HUES6 (cell line): ENCODE data around the gene THEM5.
"Not testable (repeated sequence)": the region's sequence is repeated elsewhere in the genome, so short reads cannot be mapped to it uniquely, and the experiment has no call there.

Experiments
- H3K27ac ChIP-seq: 2 replicates; pipeline ENCODE4 v1.7.0; 2013; ENCODE audit warnings: low read depth, mild to moderate bottlenecking, low read length, inconsistent platforms
- H3K27me3 ChIP-seq: 2 replicates; pipeline ENCODE4 v1.6.1; 2013; ENCODE audit warnings: low read length; ENCODE audit not compliant: control insufficient read depth, insufficient read depth
- H3K36me3 ChIP-seq: 2 replicates; pipeline ENCODE4 v1.6.1; 2013; ENCODE audit warnings: low read length; ENCODE audit not compliant: control insufficient read depth, insufficient read depth
- H3K4me1 ChIP-seq: 2 replicates; pipeline ENCODE4 v1.6.1; 2013; ENCODE audit warnings: low read length; ENCODE audit not compliant: control insufficient read depth, insufficient read depth
- H3K4me3 ChIP-seq: 2 replicates; pipeline ENCODE4 v1.5.1; 2013; ENCODE audit warnings: low read depth, low read length
- H3K9ac ChIP-seq: one replicate; pipeline ENCODE4 v1.6.1; 2013; ENCODE audit warnings: mild to moderate bottlenecking, low read length
- H3K9me3 ChIP-seq: 2 replicates; pipeline ENCODE4 v1.6.1; 2013; ENCODE audit warnings: low read depth, low read length; ENCODE audit not compliant: control insufficient read depth, insufficient read depth

Gene THEM5, protein sequence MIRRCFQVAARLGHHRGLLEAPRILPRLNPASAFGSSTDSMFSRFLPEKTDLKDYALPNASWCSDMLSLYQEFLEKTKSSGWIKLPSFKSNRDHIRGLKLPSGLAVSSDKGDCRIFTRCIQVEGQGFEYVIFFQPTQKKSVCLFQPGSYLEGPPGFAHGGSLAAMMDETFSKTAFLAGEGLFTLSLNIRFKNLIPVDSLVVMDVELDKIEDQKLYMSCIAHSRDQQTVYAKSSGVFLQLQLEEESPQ

DNA sequence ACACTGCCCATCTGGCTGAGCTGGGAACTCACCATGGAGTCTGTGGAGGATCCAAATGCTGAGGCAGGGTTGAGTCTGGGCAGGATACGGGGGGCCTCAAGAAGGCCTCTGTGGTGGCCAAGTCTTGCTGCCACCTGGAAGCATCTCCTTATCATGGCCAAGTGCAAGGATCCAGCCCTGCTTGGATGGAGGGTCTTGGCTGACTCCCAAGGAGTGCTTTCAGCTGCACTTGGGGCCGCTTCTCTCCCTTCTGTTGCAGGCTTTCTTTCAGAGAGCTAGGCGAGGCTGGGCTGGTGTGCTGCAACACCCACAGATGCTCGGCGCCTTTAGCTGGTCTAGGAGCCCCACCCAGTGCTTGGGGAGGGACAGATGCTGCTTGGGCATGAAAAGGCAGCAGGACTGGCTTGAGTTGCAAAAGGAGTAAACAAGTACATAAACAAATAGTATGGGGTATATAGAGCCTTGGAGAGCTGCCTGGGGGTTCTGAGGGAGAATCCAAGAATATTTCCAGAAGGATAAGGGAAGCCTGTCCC lies at the start of gene THEM5:
TSS of gene THEM5 (minus strand) at position 302 of the 533 bp plus-strand sequence. CDS start at position 155, 147 bp downstream.
- Histone ChIP-seq H3K36me3 (no peaks in the 10 kb centered on the region), H3K27ac (no peak within 1 kb of the TSS), H3K9me3 (no peaks in the 10 kb centered on the region), H3K27me3 (peaks cover 32% of the 10 kb centered on the region), H3K4me3 (no peak within 1 kb of the TSS), H3K9ac (no peak within 1 kb of the TSS), H3K4me1 (peaks cover under 1% of the 10 kb centered on the region; the same call in 1 of the 2 replicates)

- Histone ChIP-seq H3K4me1 (no peaks in the 10 kb centered on the region), H3K27ac (no peak overlapping the region), H3K9ac (no peak overlapping the region), H3K4me3 (no peak overlapping the region), H3K36me3 (peaks cover 6% of the 10 kb centered on the region), H3K27me3 (no peaks in the 10 kb centered on the region), H3K9me3 (peaks cover 49% of the 10 kb centered on the region)
These were observed 49.3 kb upstream of the THEM5 start for GRCh38 chr1:151902858-151903257.

DNA sequence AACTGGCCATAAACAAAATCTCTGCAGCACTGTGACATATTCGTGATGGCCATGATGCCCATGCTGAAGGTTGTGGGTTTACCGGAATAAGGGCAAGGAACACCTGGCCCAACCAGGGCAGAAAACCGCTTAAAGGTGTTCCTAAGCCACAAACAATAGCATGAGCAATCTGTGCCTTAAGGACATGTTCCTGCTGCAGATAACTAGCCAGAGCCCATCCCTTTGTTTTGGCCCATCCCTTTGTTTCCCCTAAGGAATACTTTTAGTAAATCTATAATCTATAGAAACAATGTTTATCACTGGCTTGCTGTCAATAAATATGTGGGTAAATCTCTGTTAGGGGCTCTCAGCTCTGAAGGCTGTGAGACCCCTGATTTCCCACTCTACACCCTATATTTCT lies 47.3 kb upstream of the THEM5 start:
- not testable (repeated sequence) for H3K4me3 ChIP-seq, H3K4me1 ChIP-seq, H3K27me3 ChIP-seq, H3K9ac ChIP-seq, H3K27ac ChIP-seq, H3K36me3 ChIP-seq
- H3K9me3 ChIP-seq: peaks cover 31% of the 10 kb centered on the region

DNA sequence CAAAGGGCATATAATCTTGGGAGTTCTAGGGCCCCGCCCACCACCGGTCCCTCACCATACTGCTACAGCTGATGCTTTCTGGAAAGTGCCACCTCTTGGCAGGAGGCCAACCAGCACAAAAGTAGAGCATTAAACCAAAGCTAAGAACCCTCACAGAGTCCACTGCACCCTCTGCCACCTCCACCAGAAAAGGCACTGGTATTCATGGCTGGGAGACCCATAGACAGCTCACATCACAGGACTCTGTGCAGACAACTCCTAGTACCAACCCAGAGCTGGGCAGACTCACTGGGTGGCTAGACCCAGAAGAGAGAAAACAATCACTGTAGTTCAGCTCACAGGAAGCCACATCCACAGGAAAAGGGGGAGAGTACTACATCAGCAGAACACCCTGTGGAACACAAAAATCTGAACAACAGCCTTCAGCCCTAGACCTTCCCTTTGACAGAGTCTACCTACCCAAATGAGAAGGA lies 45.0 kb upstream of the THEM5 start:
- Histone ChIP-seq H3K4me3 (no peak overlapping the region), H3K9ac (no peak overlapping the region), H3K36me3 (peaks cover 9% of the 10 kb centered on the region), H3K27me3 (no peaks in the 10 kb centered on the region), H3K27ac (no peak overlapping the region), H3K9me3 (peaks cover 20% of the 10 kb centered on the region), H3K4me1 (no peaks in the 10 kb centered on the region)

DNA sequence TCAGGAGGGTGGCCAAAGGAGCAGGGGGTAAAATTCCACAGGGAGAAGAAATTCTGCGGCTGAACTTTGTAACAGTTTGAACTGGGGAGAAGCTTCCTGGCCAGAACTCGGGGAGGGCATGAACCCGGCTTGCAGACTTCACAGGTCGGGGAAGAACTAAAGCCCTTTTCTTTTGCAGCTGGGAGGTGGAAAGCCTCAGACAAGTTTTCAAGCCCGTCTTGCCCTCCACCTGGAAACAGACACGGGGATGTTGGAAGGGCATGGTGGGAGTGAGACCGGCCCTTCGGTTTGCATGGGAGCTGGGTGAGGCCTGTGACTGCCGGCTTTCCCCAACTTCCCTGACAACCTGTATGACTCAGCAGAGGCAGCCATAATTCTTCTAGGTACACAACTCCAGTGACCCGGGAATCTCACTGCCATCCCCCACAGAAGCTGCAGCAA lies 44.5 kb upstream of the THEM5 start:
- Histone ChIP-seq H3K4me1 (no peaks in the 10 kb centered on the region), H3K4me3 (no peak overlapping the region), H3K27me3 (no peaks in the 10 kb centered on the region), H3K27ac (no peak overlapping the region), H3K36me3 (peaks cover 9% of the 10 kb centered on the region), H3K9ac (no peak overlapping the region), H3K9me3 (peaks cover 17% of the 10 kb centered on the region)

- Histone ChIP-seq H3K9me3 (no peaks in the 10 kb centered on the region), H3K27me3 (no peaks in the 10 kb centered on the region), H3K4me1 (no peaks in the 10 kb centered on the region), H3K4me3 (no peak overlapping the region), H3K9ac (no peak overlapping the region), H3K27ac (no peak overlapping the region), H3K36me3 (peaks cover 17% of the 10 kb centered on the region)
These were observed 39.8 kb upstream of the THEM5 start for GRCh38 chr1:151893176-151893924.

DNA sequence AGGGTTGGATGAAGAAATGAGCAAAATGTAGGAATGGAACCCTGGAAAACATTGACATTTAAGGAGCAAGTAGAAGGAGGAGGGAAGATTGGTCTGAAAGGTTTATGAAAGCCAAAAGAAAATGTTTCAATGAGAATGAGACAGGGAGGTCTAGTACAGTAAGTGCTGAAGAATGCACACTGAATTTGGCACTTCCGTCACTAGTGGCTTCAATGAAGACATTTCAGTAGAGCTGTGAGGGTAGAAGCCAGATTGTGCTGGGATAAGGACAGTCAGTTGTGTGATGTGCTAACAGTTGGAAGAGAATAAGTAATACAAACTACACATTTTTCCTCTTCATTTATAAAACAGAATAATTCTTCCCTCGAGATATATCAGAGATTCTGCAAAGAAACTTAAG lies 38.7 kb upstream of the THEM5 start:
- Histone ChIP-seq H3K27ac (no peak overlapping the region), H3K36me3 (peaks cover 21% of the 10 kb centered on the region), H3K9me3 (no peaks in the 10 kb centered on the region), H3K9ac (no peak overlapping the region), H3K4me3 (no peak overlapping the region), H3K4me1 (no peaks in the 10 kb centered on the region), H3K27me3 (no peaks in the 10 kb centered on the region)

GRCh38 chr1:151891512-151891911 lies 38.0 kb upstream of the THEM5 start:
- H3K27ac ChIP-seq: no peak overlapping the region
- no peaks in the 10 kb centered on the region for H3K4me1 ChIP-seq
- H3K36me3 ChIP-seq: peaks cover 21% of the 10 kb centered on the region
- no peak overlapping the region for H3K9ac ChIP-seq
- H3K9me3 ChIP-seq: 0 out of 2 replicates have a peak, but pooled peaks cover 3% of the 10 kb centered on the region
- no peak overlapping the region for H3K4me3 ChIP-seq
- no peaks in the 10 kb centered on the region for H3K27me3 ChIP-seq

DNA sequence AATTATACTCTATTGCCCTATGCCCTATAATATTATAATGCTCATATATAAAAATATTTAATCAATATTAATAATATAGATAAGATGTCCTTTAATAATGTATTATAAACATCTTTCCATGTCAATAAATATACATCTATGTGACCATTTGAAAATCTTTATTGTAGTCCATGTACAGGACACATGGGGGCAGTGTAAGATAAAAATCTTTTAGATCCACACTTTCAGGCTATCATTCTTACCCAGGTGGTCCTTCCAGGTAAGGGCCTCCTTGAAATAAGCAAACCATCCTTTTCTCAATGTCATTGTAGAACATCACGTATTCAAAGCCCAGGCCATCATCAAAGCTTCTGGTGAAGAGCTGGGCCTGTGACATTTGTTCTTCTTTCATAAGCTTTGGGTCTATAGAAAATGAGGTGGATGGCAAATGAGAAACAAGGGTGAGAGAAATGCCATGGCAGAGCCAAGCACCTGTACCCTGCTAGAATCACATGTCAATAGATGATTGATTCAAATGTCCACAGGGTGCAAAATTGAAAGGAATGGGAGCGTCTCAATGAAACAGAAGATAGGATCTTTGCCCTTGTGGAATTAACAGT lies 35.6 kb upstream of the THEM5 start:
- Histone ChIP-seq H3K9me3 (0 out of 2 replicates have a peak, but pooled peaks cover 3% of the 10 kb centered on the region), H3K4me3 (no peak overlapping the region), H3K9ac (no peak overlapping the region), H3K27ac (no peak overlapping the region), H3K36me3 (peaks cover 18% of the 10 kb centered on the region), H3K4me1 (no peaks in the 10 kb centered on the region), H3K27me3 (no peaks in the 10 kb centered on the region)

- H3K4me3 ChIP-seq: no peak overlapping the region
- 0 out of 2 replicates have a peak, but pooled peaks cover 3% of the 10 kb centered on the region for H3K9me3 ChIP-seq
- H3K4me1 ChIP-seq: no peaks in the 10 kb centered on the region
- no peak overlapping the region for H3K9ac ChIP-seq
- H3K27me3 ChIP-seq: no peaks in the 10 kb centered on the region
- peaks cover 11% of the 10 kb centered on the region for H3K36me3 ChIP-seq
- no peak overlapping the region for H3K27ac ChIP-seq
These were observed 33.5 kb upstream of the THEM5 start for GRCh38 chr1:151887028-151887427.

DNA sequence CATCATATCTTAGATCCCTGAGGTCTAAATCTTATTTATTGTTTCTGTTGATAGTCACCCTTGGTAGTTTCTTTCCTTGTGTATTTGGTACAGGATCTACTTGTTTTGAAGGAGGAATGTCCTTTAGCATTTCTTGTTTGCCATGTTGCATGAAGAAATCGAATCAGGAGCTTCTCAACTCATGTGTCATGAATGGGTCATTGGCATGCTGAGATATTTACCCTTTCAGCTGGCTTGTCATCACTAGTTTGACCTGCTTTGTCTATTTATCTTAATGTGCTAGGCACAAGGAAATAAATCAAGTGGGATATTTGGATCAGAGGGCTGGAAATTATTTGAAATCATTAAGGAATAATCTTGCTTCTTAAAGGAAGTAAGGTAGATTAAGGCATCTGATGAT lies 32.0 kb upstream of the THEM5 start:
- Histone ChIP-seq H3K4me1 (no peaks in the 10 kb centered on the region), H3K36me3 (peaks cover 9% of the 10 kb centered on the region), H3K27ac (no peak overlapping the region), H3K27me3 (no peaks in the 10 kb centered on the region), H3K9me3 (0 out of 2 replicates have a peak, but pooled peaks cover 3% of the 10 kb centered on the region), H3K9ac (no peak overlapping the region), H3K4me3 (no peak overlapping the region)
